Measurements from ENCODE around the gene GRK5.

The GRK5 gene

DNA sequence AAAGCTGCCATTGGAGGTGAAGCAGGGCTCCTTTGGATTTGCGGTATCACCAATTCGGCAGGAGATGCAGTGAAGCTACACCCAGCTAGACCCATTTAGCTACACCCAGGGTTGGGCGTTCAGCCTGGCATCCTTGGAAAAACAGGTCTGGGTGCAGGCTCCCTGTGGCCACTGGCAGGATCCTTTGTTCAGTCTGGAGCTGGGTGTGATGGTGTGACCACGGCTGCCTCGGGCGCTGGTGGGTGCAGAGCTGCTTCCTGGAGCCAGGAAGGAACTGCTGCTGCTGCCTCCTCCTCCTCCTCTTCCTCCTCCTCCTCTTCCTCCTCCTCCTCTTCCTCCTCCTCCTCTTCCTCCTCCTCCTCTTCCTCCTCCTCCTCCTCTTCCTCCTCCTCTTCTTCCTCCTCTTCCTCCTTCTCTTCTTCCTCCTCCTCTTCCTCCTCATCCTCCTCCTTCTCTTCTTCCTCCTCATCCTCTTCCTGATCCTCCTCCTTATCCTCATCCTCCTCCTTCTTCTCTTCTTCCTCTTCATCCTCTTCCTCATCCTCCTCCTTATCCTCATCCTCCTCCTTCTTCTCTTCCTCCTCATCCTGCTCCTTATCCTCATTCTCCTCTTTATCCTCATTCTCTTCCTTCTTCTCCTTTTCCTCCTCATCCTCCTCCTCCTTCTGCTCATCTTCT, 84.0 kb downstream of the GRK5 start:
- DNase-seq (ENCODE audit: insufficient read length, low spot score) (no peak), FAIRE-seq (no peak)

DNA sequence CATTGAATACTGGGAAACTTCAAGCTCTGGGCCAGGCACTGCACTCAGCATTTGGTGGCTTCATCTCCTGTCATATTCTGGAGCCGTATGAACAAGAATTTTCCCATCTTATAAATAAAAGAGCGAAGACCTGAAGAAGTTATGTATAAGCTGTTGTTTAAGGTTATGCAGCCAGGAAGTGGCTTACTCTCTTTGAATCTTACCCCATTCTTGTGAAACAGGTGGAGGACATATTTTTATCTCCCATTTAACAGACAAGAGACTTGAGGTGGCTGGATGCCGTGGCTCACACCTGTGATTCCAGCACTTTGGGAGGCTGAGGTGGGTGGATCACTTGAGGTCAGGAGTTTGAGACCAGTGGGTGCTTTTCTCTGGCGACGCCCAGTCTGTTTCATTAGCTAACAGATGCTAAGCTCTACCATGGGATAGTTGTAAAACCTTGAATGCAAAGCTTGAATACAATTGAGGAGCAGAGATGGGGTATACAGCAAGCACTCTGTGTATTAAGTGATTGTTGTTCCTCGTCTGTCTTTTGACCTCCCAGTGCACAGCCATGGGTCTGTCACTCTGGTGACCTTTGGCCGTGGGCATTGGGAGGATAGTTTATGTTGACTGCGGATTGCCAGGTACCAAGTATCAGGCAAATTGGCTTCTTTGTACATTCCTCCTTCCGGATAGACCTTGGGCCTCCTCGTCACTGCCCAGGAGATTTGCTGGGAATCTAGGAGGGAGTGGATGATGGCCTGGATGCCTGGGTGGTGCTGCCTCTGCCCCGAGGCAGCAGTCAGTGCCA, 85.8 kb downstream of the GRK5 start:
- DNase-seq (ENCODE audit: insufficient read length, low spot score) (no peak), FAIRE-seq (no peak)

DNA sequence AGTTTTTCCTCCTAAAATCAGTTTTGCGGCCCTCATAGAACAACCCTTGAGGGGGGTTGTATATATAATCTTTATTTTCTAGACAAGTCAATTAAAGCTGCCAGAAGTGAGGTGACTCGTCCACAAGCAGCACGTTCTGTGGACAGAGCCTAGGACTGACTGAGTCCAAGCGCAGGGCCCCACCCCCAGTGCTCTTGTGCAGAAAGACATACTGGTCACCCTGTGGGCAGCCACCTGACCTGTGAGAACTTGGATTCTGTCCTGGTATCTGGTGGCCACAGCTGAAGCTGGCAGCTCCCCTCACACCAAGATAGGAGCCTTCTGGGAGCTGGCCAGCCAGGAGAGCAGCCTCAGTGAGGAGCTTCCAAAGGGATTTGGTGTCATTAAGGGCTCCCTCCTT, 89.3 kb downstream of the GRK5 start:
- no peak for FAIRE-seq
- DNase-seq (ENCODE audit: insufficient read length, low spot score), result no peak

DNA sequence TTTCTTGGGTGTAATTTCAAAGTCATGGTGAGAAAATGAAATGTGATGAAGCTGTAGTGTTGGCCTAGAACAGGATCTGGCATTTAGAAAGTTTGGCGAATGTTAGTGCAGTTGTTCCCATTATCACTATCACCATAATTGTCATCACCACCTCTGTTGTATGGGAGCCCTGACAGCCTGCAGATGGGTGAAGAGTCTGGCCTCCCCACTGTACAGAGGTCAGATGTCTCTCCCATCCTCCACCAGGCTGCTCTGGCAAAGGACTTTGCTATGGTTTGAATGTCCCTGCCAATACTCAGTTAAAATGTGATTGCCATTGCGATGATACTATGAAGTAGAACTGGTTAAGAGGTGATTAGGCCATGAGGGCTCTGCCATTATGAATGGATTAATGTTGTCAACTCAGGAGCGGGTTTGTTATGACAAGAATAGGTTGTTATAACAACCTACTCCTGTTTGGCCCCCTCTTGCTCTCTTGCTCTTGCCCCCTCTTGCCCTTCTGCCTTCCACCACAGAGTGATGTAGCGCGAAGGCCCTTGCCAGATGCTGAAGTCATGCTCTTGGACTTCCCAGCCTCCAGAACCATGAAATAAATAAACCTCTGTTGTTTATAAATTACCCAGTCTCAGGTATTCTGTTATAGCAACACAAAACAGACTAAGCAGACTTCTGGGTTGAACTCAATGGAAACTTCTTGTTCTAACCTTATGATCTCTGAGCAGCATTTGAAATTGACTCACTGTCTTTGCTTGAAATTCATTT, 90.0 kb downstream of the GRK5 start:
- DNase-seq (ENCODE audit: insufficient read length, low spot score) (no peak), FAIRE-seq (no peak)

DNA sequence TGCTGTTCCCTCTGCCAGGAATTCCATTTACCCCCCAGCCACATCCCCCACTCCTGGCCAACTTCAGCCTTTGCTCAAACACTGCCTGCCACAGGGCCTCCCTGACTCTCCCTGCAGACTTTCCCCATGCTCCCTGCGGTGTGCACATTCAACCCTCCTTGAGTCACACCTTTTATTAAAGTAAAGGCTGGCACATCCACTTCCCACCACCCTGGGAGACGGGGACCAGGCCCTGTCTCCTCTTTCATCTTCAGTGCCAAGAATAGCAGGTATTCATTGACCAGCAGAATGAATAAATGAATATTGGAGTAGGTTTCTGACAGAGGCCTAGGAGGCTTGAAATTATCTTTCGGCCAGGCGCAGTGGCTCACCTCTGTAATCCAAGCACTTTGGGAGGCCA, 91.4 kb downstream of the GRK5 start:
- FAIRE-seq (no peak), DNase-seq (ENCODE audit: insufficient read length, low spot score) (no peak)

DNA sequence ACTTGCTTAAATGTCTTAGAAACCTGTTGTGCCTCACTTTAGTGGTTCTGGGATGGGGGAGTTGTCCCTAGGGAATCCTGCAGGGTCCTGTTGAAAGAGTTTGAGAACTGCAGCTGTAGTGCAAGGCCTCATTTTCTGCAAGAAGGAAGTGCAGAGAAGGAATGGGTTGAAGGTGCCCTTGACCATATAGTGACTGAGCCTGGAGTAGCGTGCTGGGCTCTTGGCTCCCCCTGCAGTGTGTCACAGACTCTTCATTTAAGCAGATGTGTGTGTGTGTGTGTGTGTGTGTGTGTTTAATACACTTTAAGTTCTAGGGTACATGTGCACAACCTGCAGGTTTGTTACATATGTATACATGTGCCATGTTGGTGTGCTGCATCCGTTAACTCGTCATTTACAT, 92.2 kb downstream of the GRK5 start:
- FAIRE-seq, result no peak
- no peak for DNase-seq (ENCODE audit: insufficient read length, low spot score)

DNA sequence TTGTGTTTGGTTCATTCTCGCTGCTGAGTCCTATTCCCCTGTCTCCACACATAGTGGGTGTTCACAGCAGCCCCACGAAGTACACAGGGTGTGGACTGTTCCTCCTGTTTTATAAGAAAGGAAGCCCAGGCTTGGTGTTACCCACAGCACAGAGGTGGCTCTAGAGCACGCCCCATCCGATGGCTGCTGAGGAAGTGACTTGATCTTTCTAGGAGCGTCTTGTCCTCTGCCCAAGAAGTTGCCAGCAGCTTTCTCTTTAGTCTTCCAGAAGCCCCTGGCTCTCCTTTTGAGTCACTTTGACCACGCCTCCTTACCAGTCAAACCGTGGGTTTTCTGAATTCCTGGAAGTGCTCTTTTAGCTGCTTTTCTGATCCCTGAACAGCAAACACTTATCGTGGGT, 94.0 kb downstream of the GRK5 start:
- no peak for FAIRE-seq
- no peak for DNase-seq (ENCODE audit: insufficient read length, low spot score)

DNA sequence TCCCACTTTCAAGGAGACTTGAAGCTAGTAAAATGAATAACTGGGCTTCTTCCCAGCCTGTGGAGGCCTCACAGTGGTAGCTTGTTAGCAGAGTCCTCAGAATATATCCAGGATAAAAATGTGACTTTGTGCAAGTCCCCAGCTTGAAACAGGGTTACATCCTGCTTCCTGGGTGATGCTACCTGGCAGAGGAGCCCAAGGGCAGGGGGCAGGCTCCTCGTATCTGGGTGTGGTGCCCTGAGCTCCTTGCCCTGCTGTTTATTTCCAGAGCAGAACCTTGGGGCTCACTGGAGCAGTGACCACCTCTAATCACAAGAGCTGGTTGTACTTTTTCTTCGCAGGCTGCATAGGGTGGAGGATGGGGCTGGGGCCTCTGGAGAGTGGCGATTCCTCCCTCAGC, 94.8 kb downstream of the GRK5 start:
- FAIRE-seq (no peak), DNase-seq (ENCODE audit: insufficient read length, low spot score) (no peak)

DNA sequence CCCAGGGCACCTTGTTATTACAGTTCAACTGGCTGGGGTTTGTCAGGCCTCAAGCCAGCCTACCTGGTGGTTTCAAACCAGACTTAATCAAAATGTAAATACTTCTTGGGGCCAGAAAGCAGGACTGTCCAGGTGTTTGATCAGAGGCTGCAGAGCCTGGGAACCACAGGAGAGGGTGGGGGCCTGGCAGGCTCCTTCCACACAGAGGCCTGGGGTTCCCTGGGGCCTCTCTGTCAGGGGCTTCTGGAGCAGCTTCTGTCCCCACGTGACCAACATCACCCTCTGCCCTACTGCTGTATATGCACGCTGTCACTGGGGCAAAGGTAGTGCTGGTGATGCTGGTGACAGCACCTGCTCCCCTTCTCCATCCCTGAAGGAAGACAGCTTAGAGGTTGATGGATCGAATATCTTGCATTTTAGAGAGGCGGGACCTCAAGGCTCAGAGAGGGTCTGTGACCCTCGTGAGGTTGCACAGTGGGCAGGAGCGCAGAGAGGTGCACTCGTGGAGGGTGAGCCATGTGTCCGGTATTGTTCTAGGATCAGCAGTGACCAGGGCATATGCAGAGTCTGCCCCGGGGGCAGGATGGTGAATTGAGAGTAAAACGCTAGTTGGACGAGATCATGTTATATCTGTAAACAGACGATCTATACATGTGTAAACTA, 95.4 kb downstream of the GRK5 start:
- no peak for DNase-seq (ENCODE audit: insufficient read length, low spot score)
- no peak for FAIRE-seq

DNA sequence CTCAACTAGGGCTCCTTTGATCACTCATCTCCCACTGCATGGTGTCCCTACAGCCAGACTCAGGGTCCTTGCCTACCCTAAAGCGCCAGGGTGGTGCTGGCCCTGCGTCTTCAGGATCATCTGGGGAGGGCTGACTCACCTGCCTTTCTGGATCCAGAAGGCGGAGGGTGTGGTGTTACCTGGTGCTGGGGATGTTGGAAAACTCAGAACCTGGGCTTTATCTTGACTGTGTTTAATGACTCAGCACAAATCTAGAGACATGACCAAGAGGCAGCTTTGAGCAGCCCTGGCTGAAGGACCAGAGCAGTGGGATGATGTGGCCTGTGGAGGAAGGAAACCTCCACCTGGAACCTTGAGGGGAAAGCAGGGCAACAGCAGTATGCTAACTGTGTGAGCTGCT, 96.5 kb downstream of the GRK5 start:
- FAIRE-seq, result no peak
- DNase-seq (ENCODE audit: insufficient read length, low spot score), result no peak

DNA sequence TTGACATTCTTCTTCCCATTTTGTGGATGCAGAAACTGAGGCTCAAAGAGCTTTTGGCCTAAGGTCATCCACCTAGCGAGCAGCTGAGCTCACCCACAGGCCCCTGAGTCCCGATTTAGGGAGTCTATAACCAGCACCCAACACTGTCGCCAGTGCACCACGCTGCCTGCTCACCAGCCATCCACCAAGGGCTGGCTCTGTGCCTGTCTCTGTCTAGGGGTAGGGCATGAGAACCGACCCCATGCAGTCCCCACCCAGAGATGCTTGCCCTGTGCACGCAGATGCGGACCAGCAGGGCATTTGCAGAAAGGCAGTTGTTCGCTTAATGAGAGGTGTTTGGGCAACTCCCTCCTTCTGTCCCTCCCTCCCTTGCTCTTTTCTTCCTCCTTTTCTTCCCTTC, 97.2 kb downstream of the GRK5 start:
- no peak for DNase-seq (ENCODE audit: insufficient read length, low spot score)
- FAIRE-seq, result no peak

DNA sequence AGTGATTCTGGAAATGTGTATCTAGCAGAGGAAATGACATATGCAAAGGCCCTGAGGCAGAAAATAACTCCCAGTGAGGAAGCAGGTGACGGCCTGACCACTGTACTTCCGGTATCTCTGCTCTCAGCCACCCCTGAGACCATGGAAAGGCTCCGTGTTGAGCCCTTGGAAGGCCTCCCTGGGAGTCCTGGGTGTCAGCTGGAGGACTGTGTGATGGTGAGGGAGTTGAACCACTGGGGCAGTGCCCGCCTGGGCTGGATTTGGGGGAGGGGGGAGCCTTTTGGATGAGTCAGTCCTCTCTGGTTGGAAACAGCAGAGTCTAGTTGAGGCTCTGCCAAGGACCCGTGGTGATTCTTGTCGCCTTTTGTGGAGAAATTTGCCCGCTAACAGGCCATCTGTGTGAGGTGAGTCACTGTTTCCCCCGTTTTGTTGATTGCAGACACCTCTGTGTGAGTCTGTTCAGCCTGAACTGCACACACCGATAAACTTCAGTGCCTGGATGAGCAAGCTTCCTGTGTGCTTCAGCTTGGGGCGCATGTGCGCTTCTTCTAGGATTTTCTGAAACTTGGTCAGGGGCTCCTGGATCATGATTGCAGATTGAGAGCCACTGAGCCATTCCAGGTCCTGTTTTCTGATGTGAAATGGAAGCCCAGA, 98.6 kb downstream of the GRK5 start:
- DNase-seq (ENCODE audit: insufficient read length, low spot score) (peak; percentile 84), FAIRE-seq (no peak)

DNA sequence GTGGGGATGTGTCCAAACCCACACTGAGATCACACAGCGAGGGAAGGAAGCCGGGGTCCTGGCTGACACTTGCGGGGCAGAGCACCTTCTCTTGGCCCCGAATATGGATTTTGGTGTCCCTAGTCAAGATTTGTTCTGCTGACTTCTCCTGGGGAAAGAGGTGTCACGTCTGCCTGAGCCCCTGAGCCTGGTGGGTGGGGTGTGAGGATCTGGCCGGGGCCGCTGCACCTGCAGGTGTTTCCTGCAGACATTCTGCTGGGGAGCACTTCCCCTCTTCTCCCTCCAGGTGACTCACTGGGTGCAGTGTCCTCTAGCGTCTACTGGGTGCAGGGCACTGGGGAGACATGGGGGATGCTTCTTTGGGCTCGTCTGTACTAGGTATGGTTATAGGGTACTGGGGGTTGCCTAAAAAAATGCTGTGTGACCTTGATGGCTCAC, 99.2 kb downstream of the GRK5 start:
- FAIRE-seq (no peak), DNase-seq (ENCODE audit: insufficient read length, low spot score) (no peak)

DNA sequence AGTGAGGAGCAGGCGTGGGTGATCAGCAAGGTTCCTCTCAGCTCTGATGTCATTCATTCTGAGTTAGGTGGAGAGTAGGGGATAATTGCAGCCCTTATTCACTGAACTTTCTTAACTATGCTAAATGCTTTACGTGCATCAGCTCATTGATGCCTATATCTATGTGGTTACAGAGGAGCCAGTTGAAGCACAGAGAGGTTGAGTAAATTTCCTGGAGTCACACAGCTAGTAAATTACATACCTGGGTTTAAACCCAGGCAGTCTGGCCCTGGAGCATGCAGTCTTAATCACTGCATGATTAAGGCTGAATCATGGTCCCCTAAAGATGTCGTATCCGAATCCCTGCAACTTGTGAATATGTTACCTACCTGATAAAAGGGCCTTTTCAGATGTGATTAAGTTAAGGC, 99.6 kb downstream of the GRK5 start:
- no peak for DNase-seq (ENCODE audit: insufficient read length, low spot score)
- no peak for FAIRE-seq

DNA sequence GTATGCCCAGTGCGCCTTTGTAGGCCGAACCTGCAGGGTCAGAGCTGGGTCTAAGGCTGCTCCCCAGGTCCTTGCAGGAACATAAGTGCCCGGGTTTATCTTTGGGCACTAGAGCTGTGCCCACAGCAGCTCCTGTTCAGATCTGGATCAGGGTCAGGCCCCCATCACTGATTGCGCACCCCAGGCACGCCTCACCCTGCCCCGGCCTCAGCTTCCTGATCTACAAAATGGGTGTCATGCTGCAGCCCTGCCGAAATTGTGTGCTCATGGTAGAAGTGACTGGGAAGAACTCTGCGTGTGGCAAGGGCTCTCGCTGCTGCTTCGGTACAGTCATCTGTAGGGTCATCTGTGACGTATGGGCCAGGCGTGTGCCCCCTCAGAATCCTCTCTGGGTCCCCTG, 100.7 kb downstream of the GRK5 start:
- DNase-seq (ENCODE audit: insufficient read length, low spot score) (no peak), FAIRE-seq (no peak)

DNA sequence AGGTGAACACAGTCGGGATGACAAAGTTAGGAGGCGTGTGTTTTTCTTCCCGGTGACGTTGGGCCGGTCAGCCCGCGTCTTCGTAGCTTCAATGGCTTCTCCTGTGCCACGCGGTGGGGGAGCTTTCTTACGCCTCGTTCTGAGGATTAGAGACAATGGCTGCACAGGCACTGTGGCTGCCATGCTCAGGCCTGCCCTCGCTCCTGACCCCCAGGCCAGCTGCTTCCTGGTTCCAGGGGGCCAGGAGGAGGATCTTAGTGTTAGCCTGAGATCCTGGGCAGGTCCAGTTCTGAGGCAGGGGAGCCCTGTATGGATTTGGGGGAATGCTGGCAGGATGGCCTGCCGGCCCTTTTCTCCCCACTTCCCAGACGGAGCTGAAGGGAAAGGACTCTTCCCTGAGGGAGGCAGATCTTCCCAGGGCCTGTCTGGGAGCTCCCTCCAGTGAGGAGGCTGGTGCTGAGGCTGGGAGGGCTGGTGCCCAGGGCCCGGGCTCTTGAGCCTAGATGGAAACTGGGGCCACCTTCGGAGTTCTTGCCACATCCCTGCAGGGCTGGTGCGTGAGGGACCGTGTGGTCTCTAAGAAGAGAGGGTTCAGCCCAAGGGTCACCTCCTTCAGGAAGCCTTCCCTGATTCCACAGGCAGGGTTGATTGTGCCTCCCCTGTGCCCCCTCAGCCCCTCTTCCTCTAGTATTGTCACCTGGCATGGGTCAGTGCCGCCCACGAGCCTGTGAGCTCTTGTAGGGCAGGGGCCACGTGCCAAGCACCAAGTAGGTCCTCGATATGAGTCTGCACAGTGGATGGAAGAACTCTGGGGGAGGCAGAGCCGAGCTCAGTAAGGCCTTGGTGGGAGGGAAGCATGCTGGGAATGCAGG, 101.4 kb downstream of the GRK5 start:
- no peak for FAIRE-seq

DNA sequence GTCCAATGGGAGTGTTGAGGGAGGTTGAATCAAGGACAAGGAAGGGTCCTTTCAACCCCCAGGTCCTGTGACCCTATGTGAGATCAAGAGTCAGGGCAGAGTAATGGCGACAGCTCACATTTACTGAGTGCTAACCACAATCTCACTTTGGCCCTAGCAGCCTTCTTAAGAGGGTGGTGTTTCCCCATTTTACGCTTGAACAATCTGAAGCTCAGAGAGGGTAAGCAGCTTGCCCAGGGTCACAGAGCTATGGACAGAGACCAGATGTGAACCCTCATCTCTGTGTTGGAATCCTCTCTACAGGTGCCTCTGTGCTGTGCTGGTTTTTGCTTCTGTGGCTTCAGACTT, 102.0 kb downstream of the GRK5 start:
- no peak for FAIRE-seq
- no peak for DNase-seq (ENCODE audit: insufficient read length, low spot score)

More for the DNA sequence above, 101.4 kb downstream of the GRK5 start:
- DNase-seq (ENCODE audit: insufficient read length, low spot score), result no peak

DNA sequence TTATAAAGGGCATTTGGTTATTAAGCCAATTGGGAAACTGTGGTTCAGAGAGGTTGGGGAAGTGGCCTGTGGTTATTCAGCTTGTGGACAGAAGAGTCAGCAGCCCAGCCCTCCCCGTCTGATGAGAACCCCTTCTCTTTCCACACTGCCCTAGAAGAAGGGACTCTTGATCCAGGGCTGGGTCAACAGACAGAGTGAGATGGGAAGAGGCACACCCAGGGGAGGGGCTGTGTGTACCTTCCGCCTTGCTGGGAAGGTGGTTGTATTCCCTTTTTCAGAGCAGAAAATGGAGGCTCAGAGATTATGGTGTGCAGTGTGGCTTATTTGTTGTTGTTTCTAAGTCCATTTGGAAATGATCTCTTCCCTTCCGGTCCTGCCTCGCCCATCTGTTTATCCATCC, 103.4 kb downstream of the GRK5 start:
- no peak for FAIRE-seq
- DNase-seq (ENCODE audit: insufficient read length, low spot score), result no peak

DNA sequence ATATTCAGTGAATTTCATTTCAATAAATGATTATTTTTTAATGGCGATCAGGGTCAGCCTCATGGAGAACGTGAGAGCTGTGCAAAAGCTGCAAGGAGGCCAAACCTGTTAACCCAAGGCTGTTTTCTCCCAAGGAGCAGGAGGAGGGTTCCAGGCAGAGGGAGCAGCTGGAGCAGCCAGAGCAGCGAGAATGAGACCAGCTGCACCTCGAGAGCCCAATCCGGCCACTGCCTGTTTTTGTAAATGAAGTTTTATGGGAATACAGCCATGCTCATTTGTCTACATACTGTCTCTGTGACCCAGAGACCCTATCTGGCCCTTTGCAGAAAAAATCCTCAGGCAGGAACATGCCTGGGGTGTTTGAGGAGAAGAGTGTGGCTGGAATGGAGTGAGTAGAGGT, 104.9 kb downstream of the GRK5 start:
- FAIRE-seq (no peak), DNase-seq (ENCODE audit: insufficient read length, low spot score) (no peak)

DNA sequence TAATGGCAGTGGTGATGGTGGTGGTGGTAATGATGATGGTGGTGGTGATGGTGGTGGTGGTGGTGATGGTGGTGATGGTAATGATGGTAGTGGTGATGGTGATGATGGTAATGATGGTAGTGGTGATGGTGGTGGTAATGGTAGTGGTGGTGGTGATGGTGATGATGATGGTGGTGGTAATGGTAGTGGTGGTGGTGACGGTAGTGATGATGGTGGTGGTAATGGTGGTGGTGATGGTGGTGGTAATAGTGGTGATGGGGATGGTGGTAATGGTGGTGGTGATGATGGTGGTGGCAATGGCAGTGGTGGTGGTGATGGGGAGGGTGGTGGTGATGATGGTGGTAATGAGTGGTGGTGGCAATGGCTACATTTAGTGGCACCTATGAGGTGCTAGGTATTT, 105.7 kb downstream of the GRK5 start:
- FAIRE-seq (peak; percentile 90), DNase-seq (ENCODE audit: insufficient read length, low spot score) (no peak)
